T-helper 1 cell treated with Interleukin-12 subunit alpha and Interleukin-12 subunit beta and Interleukin-4 antibody, amounts not matched to agents 30 ng/mL and 1 ng/mL, for 36 hours (primary cell): ENCODE results near the gene AMER1. TPM values are rescaled to one million over a fixed set of nuclear protein-coding genes. Genes with fewer than 3 reads are reported as not detected.
"Not testable (repeated sequence)": the region's sequence is repeated elsewhere in the genome, so short reads cannot be mapped to it uniquely, and the experiment has no call there.

Experiments
- intact Hi-C: fragments of 100-400 bp; cut with micrococcal nuclease; formaldehyde crosslinking; loops from one replicate; pipeline ENCODE4 v1.15.1; 2024
- total RNA-seq: library from RNA; stranded (reverse); gene quantifications from 2 replicates; pipeline ENCODE4 v1.2.3, GENCODE V29; 2022

The AMER1 gene
- total RNA-seq = 6.5 TPM in 2 replicates

GRCh38 chrX:64205441-64205734, at the start of gene AMER1:
Gene AMER1 (minus strand): TSS chrX:64205708. CDS start chrX:64193286, 12,422 bp downstream.
- intact Hi-C loops = loop anchor here (1.0 to 5.0 kb wide), 7 partner anchors 190 to 1462 kb away; partner anchors contain the start of genes LAS1L, MSN, MTMR8 and ZC4H2

GRCh38 chrX:64230123-64230970, 24.8 kb upstream of the AMER1 start, which contains the start of gene ASB12:
Gene ASB12 (minus strand): TSS chrX:64230607. CDS start chrX:64225650, 4,957 bp downstream.
- intact Hi-C loops = no loop called here

- intact Hi-C loops = no loop called here
Measured at GRCh38 chrX:64229154-64229553, 23.6 kb upstream of the AMER1 start.

- intact Hi-C loops = no loop called here
Measured at GRCh38 chrX:64218023-64218422, 12.5 kb upstream of the AMER1 start.

DNA sequence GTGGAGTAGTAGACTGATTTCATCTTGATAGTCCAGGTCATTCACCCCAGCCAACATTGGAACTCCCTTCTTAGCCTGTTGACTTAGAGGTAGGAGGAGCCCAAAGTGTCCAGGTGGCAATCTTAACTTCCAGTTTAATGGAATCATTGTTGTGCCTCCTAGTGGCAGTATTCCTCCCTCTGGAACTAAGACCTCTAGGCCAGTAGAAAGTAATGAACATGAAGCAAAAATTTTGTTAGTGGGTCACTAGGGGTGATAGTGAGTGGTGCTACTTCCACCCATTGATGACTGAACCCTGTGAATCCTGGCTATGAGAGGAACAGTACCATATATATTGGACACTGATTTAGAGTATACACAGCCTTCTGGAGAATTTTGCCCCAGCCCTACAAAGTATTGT, 8.5 kb upstream of the AMER1 start:
- intact Hi-C loops = not testable (repeated sequence)

GRCh38 chrX:64206556-64207162, 1.2 kb upstream of the AMER1 start:
- intact Hi-C loops = loop anchor here (1.0 to 5.0 kb wide), 5 partner anchors 451 to 1461 kb away; partner anchors contain the start of genes MSN and SPIN4

GRCh38 chrX:64205735-64206501, 410 bp upstream of the AMER1 start:
- intact Hi-C loops = loop anchor here (1.0 to 5.0 kb wide), 10 partner anchors 189 to 1461 kb away; partner anchors contain the start of genes LAS1L, MSN, MTMR8 and SPIN4

- intact Hi-C loops = loop anchor here (1.0 to 5.0 kb wide), 7 partner anchors 190 to 1462 kb away; partner anchors contain the start of genes LAS1L, MSN, MTMR8 and ZC4H2
Measured at GRCh38 chrX:64204701-64205440, 637 bp downstream of the AMER1 start.

GRCh38 chrX:64204252-64204651, 1.3 kb downstream of the AMER1 start:
- intact Hi-C loops = loop anchor here (2.0 kb wide), 2 partner anchors 457 to 643 kb away; no protein-coding TSS in a partner anchor

DNA sequence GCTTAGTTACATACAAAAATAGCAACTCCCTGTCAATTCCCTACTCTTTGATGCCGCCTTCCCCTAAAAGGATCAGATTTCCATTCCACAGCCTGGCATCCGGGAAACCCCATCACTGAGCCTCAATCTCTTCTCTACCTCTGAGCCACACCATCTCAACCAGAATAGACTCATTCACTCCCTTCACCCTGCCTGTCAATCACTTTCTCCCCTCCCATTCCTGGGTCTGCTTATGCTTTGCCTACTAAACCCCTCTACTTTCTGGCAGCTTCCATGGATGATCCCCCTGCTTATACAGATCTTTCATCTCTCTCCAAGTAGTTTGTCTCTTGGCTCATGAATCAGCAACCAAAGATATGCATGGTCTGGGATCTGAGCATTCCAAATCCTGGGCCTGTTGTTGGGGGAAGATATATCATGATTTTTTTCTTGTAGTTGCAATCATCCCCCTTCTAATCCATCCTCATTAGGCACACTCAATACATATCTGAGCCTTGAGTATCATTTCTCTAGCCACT, 2.6 kb downstream of the AMER1 start:
- intact Hi-C loops = no loop called here

GRCh38 chrX:64198036-64198435, 7.5 kb downstream of the AMER1 start:
- intact Hi-C loops = no loop called here

- intact Hi-C loops = no loop called here
Measured at GRCh38 chrX:64196606-64197005, 8.9 kb downstream of the AMER1 start.

- intact Hi-C loops = no loop called here
Measured at GRCh38 chrX:64195862-64196261, 9.6 kb downstream of the AMER1 start.

DNA sequence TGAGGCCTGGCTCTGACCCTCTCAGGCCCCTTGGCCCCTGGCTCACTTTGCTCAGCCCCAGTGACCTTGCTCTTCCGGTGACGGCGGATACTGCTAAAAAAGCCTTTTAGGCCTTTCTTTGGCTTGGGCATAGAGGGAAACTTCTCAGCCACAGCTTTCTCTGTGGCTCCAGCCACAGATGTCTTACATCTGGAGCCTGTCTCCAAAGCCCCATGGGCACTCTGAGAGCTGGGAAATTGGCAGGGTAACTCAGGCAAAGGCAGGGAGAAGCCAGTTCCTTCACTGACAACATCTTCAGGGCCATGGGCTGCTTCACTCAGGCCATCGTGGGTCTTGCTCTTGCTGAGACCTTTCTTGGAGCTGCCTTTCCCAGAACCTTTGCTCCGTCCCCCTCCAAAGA, 12.8 kb downstream of the AMER1 start:
- intact Hi-C loops = no loop called here

- intact Hi-C loops = no loop called here
Measured at GRCh38 chrX:64192040-64192439, 13.5 kb downstream of the AMER1 start.

GRCh38 chrX:64191281-64192010, 14.1 kb downstream of the AMER1 start:
- intact Hi-C loops = no loop called here

DNA sequence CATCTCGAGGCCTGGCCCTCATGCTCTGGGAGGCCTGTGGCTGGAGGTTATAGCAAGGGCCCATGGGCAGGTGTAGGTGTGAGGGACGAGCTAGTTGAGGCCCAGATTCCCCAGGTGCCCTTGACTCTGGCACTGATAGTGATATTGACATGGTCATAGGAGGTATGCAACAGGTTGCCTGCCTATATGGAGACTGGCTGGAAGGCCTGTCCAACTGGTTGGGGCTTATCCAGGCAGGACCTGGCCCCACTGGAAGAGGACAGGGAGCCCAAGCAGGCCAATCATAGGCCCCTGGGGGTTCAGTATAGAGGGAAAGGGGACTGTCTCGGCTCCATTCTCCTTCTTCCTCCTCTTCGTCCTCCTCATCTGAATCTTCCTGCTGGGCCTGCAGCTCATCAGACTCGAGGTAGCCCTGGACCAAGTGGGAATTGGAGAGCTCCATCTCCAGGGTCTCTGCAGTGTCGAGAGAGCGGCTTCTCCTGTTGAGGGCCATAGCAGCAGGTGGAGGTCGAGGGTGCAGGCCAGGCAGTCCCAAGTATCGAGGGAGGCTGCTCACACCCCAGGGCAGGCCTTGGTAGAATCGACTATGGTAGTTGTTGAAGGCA, 15.3 kb downstream of the AMER1 start:
- intact Hi-C loops = no loop called here

DNA sequence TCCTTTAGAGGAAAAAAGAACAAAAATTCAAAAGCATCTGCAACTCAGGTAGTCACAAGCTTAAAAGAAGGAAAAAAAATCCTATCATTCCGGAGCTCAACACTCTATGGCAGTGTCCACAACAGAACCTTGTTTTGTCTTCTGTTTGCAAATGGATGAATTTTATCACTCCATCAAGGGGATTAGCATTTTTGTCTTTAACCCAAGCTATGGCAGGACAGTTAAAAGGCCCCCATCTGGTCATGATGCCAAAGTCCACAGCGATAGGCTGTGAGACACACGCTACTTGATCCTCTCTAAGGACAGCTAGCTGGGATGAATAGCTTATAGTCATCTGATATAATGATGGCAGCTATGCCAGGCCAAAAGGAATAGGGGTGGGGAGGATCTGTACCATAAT, 16.6 kb downstream of the AMER1 start:
- intact Hi-C loops = no loop called here

DNA sequence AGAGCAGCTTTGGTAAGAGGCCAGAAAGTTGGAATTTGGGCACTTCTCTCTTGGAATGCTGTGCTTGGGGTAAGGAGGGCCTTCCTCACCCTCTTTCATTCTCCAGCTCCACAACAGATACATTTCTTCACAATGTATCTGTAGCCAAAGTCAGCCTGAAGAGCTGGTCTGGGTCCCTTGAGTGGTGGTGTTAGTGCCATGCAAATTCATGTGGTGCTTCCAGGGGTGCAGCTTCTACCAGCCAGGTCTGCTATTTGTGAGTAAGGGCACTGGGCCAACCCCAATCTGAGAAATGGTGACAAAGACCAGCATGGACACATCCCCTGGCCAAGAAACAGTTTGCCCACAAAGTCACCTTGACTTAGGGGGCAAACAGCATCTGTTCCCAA, 17.8 kb downstream of the AMER1 start:
- intact Hi-C loops = no loop called here
